ENCODE data around the gene OR6F1.
"Not testable (repeated sequence)": the region's sequence is repeated elsewhere in the genome, so short reads cannot be mapped to it uniquely, and the experiment has no call there.

OR6F1 gene

GRCh38 chr1:247710681-247711080 lies 5.8 kb downstream of the OR6F1 start:
- H3K36me3 ChIP-seq (ENCODE audit: control insufficient read depth, insufficient read depth, low read length); H3K27ac ChIP-seq (ENCODE audit: low read depth, low read length); H3K4me1 ChIP-seq (ENCODE audit: control insufficient read depth, insufficient read depth, low read length); H3K4me3 ChIP-seq (ENCODE audit: low read length); H3K27me3 ChIP-seq (ENCODE audit: control insufficient read depth, insufficient read depth, low read length); H3K9ac ChIP-seq (ENCODE audit: low read length): not testable (repeated sequence)

GRCh38 chr1:247701338-247701737 lies 15.1 kb downstream of the OR6F1 start:
- H3K27ac ChIP-seq (ENCODE audit: low read depth, low read length) = no peak overlapping the region
- no peak overlapping the region for H3K9ac ChIP-seq (ENCODE audit: low read length)
- H3K4me1 ChIP-seq (ENCODE audit: control insufficient read depth, insufficient read depth, low read length) = no peaks in the 10 kb centered on the region
- no peaks in the 10 kb centered on the region for H3K27me3 ChIP-seq (ENCODE audit: control insufficient read depth, insufficient read depth, low read length)
- no peak overlapping the region for H3K4me3 ChIP-seq (ENCODE audit: low read length)
- no peaks in the 10 kb centered on the region for H3K36me3 ChIP-seq (ENCODE audit: control insufficient read depth, insufficient read depth, low read length)

- Histone ChIP-seq H3K4me3 (ENCODE audit: low read length) (no peak overlapping the region), H3K4me1 (ENCODE audit: control insufficient read depth, insufficient read depth, low read length) (no peaks in the 10 kb centered on the region), H3K36me3 (ENCODE audit: control insufficient read depth, insufficient read depth, low read length) (no peaks in the 10 kb centered on the region), H3K27ac (ENCODE audit: low read depth, low read length) (no peak overlapping the region), H3K9ac (ENCODE audit: low read length) (no peak overlapping the region), H3K27me3 (ENCODE audit: control insufficient read depth, insufficient read depth, low read length) (no peaks in the 10 kb centered on the region)
Measured at GRCh38 chr1:247681288-247681897, 35.1 kb downstream of the OR6F1 start.

- H3K4me3 ChIP-seq (ENCODE audit: low read length) = no peak overlapping the region
- no peaks in the 10 kb centered on the region for H3K27me3 ChIP-seq (ENCODE audit: control insufficient read depth, insufficient read depth, low read length)
- H3K36me3 ChIP-seq (ENCODE audit: control insufficient read depth, insufficient read depth, low read length) = no peaks in the 10 kb centered on the region
- H3K9ac ChIP-seq (ENCODE audit: low read length) = no peak overlapping the region
- no peaks in the 10 kb centered on the region for H3K4me1 ChIP-seq (ENCODE audit: control insufficient read depth, insufficient read depth, low read length)
- no peak overlapping the region for H3K27ac ChIP-seq (ENCODE audit: low read depth, low read length)
Measured at GRCh38 chr1:247680171-247680570, 36.3 kb downstream of the OR6F1 start.

- H3K27ac ChIP-seq (ENCODE audit: low read depth, low read length) = no peak within 1 kb of the TSS
- no peak within 1 kb of the TSS for H3K9ac ChIP-seq (ENCODE audit: low read length)
- H3K4me3 ChIP-seq (ENCODE audit: low read length) = no peak within 1 kb of the TSS
Measured at GRCh38 chr1:247679639-247680038, 36.8 kb downstream of the OR6F1 start, which contains the start of gene OR13G1. TSS of gene OR13G1 (minus strand) at chr1:247679739. CDS start at chr1:247673041, 6,698 bp downstream.

GRCh38 chr1:247669225-247669624 lies 47.2 kb downstream of the OR6F1 start:
- Histone ChIP-seq H3K4me3 (ENCODE audit: low read length) (no peak overlapping the region), H3K27me3 (ENCODE audit: control insufficient read depth, insufficient read depth, low read length) (no peaks in the 10 kb centered on the region), H3K36me3 (ENCODE audit: control insufficient read depth, insufficient read depth, low read length) (no peaks in the 10 kb centered on the region), H3K9ac (ENCODE audit: low read length) (no peak overlapping the region), H3K27ac (ENCODE audit: low read depth, low read length) (no peak overlapping the region), H3K4me1 (ENCODE audit: control insufficient read depth, insufficient read depth, low read length) (no peaks in the 10 kb centered on the region)

More at GRCh38 chr1:247679639-247680038, 36.8 kb downstream of the OR6F1 start, which contains the start of gene OR13G1:
- H3K27me3 ChIP-seq (ENCODE audit: control insufficient read depth, insufficient read depth, low read length) = no peaks in the 10 kb centered on the region
- no peaks in the 10 kb centered on the region for H3K36me3 ChIP-seq (ENCODE audit: control insufficient read depth, insufficient read depth, low read length)
- no peaks in the 10 kb centered on the region for H3K4me1 ChIP-seq (ENCODE audit: control insufficient read depth, insufficient read depth, low read length)
